Right hindlimb (tissue), 1 donor: ENCODE measurements around the gene PLEKHA4.

ENCODE experiments used
- DNase-seq: peaks from one replicate; pipeline ENCODE4 v3.0.0-alpha.2; 2018

PLEKHA4 gene

GRCh38 chr19:48822514-48822913 lies 45.9 kb downstream of the PLEKHA4 start:
- no peak for DNase-seq

GRCh38 chr19:48821633-48822032 lies 46.8 kb downstream of the PLEKHA4 start:
- DNase-seq: no peak

GRCh38 chr19:48819366-48819816 lies 49.0 kb downstream of the PLEKHA4 start:
- DNase-seq: peak; percentile 78

GRCh38 chr19:48818234-48818820 lies 50.1 kb downstream of the PLEKHA4 start:
- DNase-seq: no peak

- no peak for DNase-seq
These were observed 50.8 kb downstream of the PLEKHA4 start for GRCh38 chr19:48817585-48818124.

- no peak for DNase-seq
These were observed 52.4 kb downstream of the PLEKHA4 start for GRCh38 chr19:48815870-48816501.

- DNase-seq: no peak
These were observed 53.5 kb downstream of the PLEKHA4 start for GRCh38 chr19:48814895-48815294.

- DNase-seq: no peak
These were observed 55.1 kb downstream of the PLEKHA4 start for GRCh38 chr19:48813123-48813913.

GRCh38 chr19:48812094-48812929 lies 56.1 kb downstream of the PLEKHA4 start:
- peak; percentile 86 for DNase-seq

- DNase-seq: no peak
These were observed 58.3 kb downstream of the PLEKHA4 start for GRCh38 chr19:48810151-48810550.

- no peak for DNase-seq
These were observed 60.7 kb downstream of the PLEKHA4 start for GRCh38 chr19:48807590-48808308.

- peak; percentile 31 for DNase-seq
These were observed 61.4 kb downstream of the PLEKHA4 start for GRCh38 chr19:48806818-48807589.

GRCh38 chr19:48806518-48806817 lies 61.9 kb downstream of the PLEKHA4 start:
- peak; percentile 72 for DNase-seq

- DNase-seq: no peak
These were observed 63.0 kb downstream of the PLEKHA4 start for GRCh38 chr19:48805452-48805851.

- DNase-seq: no peak
These were observed 63.9 kb downstream of the PLEKHA4 start for GRCh38 chr19:48804496-48804895.

GRCh38 chr19:48802623-48803022 lies 65.8 kb downstream of the PLEKHA4 start:
- DNase-seq: no peak

- peak; percentile 18 for DNase-seq
These were observed 68.8 kb downstream of the PLEKHA4 start for GRCh38 chr19:48799358-48800300.

GRCh38 chr19:48798937-48799336 lies 69.5 kb downstream of the PLEKHA4 start:
- no peak for DNase-seq

GRCh38 chr19:48797103-48797502 lies 71.3 kb downstream of the PLEKHA4 start:
- no peak for DNase-seq
